HL-60 (cell line): ENCODE measurements around the gene PTPRG.

Source experiments
- DNase-seq, 2 experiments: peaks; one replicate each; pipeline ENCODE4 v3.0.0-alpha.2; 2010 to 2020; ENCODE audit warnings: low read depth in 1 of 2, low spot score in 1 of 2
- H3K27ac ChIP-seq: fragments of 250-450 bp; sonication (Bioruptor Pico); replicated peaks from 2 replicates; pipeline ENCODE4 v1.5.1; 2020; ENCODE audit warnings: mild to moderate bottlenecking, moderate library complexity
- H3K27me3 ChIP-seq: fragments of 250-450 bp; sonication (Bioruptor Pico); 2 replicates; pipeline ENCODE4 v1.5.1; 2021; ENCODE audit warnings: mild to moderate bottlenecking, moderate library complexity; ENCODE audit not compliant: insufficient read depth, poor library complexity, severe bottlenecking
- H3K4me3 ChIP-seq: replicated peaks from 2 replicates; pipeline ENCODE4 v1.5.1; 2011; ENCODE audit warnings: mild to moderate bottlenecking, control low read depth, low read length; ENCODE audit not compliant: insufficient read depth
- CTCF ChIP-seq: IDR thresholded peaks from one replicate; pipeline ENCODE4 v1.5.1; 2011; ENCODE audit warnings: low read length, control low read depth, inconsistent platforms; ENCODE audit not compliant: insufficient read depth
- GABPA ChIP-seq: IDR thresholded peaks from 2 replicates; pipeline ENCODE4 v1.6.1; 2012; ENCODE audit warnings: low read depth
- POLR2AphosphoS5 ChIP-seq: IDR thresholded peaks from 2 replicates; pipeline ENCODE4 v1.6.1; 2012; ENCODE audit warnings: low read depth
- SPI1 ChIP-seq: IDR thresholded peaks from 2 replicates; pipeline ENCODE4 v1.6.1; 2012; ENCODE audit warnings: low read depth, mild to moderate bottlenecking, borderline replicate concordance
- TF ChIP-seq, protein P1 (sequence below): IDR thresholded peaks from 2 replicates; pipeline ENCODE4 v1.6.1; 2012; ENCODE audit warnings: low read depth; ENCODE audit not compliant: insufficient replicate concordance

Gene PTPRG

DNA sequence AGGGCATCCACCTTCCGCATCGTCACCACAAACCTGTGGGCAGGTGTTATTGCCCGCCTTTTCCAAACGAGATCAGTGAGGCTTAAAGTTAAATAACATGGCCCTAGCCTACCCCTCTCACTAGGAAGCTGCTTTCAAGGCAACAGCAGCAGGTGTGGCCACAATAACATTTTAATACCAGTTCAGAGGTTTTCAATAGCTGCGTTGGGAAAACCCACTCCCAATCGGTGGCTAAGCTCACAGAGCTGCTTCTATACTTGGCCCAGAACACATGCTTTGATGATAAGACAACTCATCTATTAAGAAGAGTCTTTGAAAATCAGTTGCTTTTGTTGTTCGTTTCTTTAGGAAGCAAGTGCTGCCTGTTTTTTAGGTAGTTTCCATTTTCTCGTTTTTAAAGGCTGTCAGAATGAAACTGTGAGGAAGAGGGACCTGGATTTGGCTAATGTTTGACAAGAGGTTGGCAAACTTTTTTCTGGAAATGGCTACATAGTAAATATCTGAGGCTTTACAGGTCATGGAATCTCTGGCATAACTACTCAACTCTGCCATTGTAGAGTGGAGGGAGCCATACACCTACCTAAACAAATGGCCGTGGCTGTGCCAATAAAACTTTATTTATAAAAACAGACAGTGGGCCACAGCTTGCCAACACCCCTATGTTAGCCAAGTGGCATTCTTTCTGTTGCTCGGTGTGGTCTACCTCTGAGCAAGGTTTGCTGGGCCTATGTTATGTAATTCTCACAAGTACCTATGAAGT, 632.4 kb downstream of the PTPRG start:
- TF ChIP-seq SPI1 (no peak), GABPA (no peak)
- TF ChIP-seq, protein P1, sequence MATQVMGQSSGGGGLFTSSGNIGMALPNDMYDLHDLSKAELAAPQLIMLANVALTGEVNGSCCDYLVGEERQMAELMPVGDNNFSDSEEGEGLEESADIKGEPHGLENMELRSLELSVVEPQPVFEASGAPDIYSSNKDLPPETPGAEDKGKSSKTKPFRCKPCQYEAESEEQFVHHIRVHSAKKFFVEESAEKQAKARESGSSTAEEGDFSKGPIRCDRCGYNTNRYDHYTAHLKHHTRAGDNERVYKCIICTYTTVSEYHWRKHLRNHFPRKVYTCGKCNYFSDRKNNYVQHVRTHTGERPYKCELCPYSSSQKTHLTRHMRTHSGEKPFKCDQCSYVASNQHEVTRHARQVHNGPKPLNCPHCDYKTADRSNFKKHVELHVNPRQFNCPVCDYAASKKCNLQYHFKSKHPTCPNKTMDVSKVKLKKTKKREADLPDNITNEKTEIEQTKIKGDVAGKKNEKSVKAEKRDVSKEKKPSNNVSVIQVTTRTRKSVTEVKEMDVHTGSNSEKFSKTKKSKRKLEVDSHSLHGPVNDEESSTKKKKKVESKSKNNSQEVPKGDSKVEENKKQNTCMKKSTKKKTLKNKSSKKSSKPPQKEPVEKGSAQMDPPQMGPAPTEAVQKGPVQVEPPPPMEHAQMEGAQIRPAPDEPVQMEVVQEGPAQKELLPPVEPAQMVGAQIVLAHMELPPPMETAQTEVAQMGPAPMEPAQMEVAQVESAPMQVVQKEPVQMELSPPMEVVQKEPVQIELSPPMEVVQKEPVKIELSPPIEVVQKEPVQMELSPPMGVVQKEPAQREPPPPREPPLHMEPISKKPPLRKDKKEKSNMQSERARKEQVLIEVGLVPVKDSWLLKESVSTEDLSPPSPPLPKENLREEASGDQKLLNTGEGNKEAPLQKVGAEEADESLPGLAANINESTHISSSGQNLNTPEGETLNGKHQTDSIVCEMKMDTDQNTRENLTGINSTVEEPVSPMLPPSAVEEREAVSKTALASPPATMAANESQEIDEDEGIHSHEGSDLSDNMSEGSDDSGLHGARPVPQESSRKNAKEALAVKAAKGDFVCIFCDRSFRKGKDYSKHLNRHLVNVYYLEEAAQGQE: no peak
- no peak for DNase-seq
- H3K27ac ChIP-seq: no peak overlapping the region
- no peaks in the 10 kb centered on the region for H3K27me3 ChIP-seq
- no peak overlapping the region for H3K4me3 ChIP-seq

DNA sequence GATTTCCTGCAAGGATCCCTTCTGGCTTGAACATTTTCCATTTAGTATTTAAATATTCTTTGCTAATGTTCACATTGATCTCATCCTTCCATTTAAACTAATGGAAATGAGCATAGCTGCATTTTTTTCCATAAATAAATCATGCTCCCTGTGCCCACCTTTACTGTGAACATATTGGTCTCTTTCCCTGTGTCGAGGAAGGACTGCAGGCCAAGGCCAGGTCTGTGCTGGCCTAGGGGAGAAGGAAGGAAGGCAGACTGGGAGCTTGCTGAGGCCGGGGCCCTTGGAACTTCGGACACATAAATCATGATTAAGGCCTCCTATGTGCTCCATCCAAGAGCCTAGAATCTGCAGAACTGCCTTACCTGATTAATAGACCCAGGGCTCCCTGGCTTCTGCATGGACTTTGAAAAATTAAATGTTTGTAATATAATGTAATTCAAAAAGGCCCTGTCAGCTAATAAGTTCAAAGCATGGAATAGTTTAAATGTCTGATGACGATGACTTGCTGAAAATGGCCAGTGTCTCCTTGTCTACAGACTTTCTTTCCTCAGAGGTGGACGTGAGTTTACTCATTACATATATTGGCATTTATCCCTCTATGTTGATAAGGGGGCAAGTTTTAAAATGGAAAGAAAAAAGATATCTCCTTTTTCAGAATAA, 636.1 kb downstream of the PTPRG start:
- TF ChIP-seq SPI1: no peak
- no peak for TF ChIP-seq CTCF
- TF ChIP-seq GABPA: no peak
- TF ChIP-seq POLR2AphosphoS5: no peak
- TF ChIP-seq, protein P1: no peak
- no peak overlapping the region for H3K27ac ChIP-seq
- DNase-seq: no peak
- H3K4me3 ChIP-seq: no peak overlapping the region
- H3K27me3 ChIP-seq: no peaks in the 10 kb centered on the region

- DNase-seq: no peak
- no peak overlapping the region for H3K27ac ChIP-seq
- H3K4me3 ChIP-seq: no peak overlapping the region
- TF ChIP-seq SPI1 (no peak), POLR2AphosphoS5 (no peak), CTCF (no peak), GABPA (no peak)
- TF ChIP-seq, protein P1: no peak
- no peaks in the 10 kb centered on the region for H3K27me3 ChIP-seq
Observed at GRCh38 chr3:62199126-62199525, 637.8 kb downstream of the PTPRG start.
